ENCODE measurements around the gene SLC25A39. TPM values are rescaled to one million over a fixed set of nuclear protein-coding genes. Genes with fewer than 3 reads are reported as not detected.

SLC25A39 gene
- polyA plus RNA-seq, 1 donor, result 54.8 TPM

- no peak for DNase-seq
These were observed 10.6 kb downstream of the SLC25A39 start for GRCh38 chr17:44314031-44314430.

GRCh38 chr17:44312396-44313104, 12.1 kb downstream of the SLC25A39 start:
- no peak for DNase-seq

- no peak for DNase-seq
These were observed 13.0 kb downstream of the SLC25A39 start for GRCh38 chr17:44311562-44312181.

- no peak for DNase-seq
These were observed 13.8 kb downstream of the SLC25A39 start for GRCh38 chr17:44310609-44311376.

- no peak for DNase-seq
These were observed 14.4 kb downstream of the SLC25A39 start for GRCh38 chr17:44310188-44310587.

- DNase-seq, result no peak
These were observed 15.2 kb downstream of the SLC25A39 start for GRCh38 chr17:44309472-44309871.

GRCh38 chr17:44308865-44309264, 15.8 kb downstream of the SLC25A39 start:
- no peak for DNase-seq

- DNase-seq, result peak; percentile 91
These were observed 16.3 kb downstream of the SLC25A39 start, which contains the start of gene RUNDC3A for GRCh38 chr17:44308320-44308818. RUNDC3A (plus strand) TSS chr17:44308601; CDS start chr17:44308833, 232 bp downstream.

- DNase-seq, result no peak
These were observed 17.0 kb downstream of the SLC25A39 start for GRCh38 chr17:44307387-44308186.

- no peak for DNase-seq
These were observed 20.0 kb downstream of the SLC25A39 start for GRCh38 chr17:44304651-44305050.

- DNase-seq, result no peak
These were observed 26.6 kb downstream of the SLC25A39 start for GRCh38 chr17:44297975-44298374.

- DNase-seq, result no peak
These were observed 31.0 kb downstream of the SLC25A39 start for GRCh38 chr17:44293509-44294226.

GRCh38 chr17:44287651-44288050, 37.0 kb downstream of the SLC25A39 start:
- no peak for DNase-seq

- no peak for DNase-seq
These were observed 40.6 kb downstream of the SLC25A39 start for GRCh38 chr17:44284024-44284400.

- no peak for DNase-seq
These were observed 41.1 kb downstream of the SLC25A39 start for GRCh38 chr17:44283344-44284023.

- no peak for DNase-seq
These were observed 42.4 kb downstream of the SLC25A39 start for GRCh38 chr17:44282264-44282663.

GRCh38 chr17:44281570-44281969, 43.1 kb downstream of the SLC25A39 start:
- DNase-seq, result no peak

- no peak for DNase-seq
These were observed 44.2 kb downstream of the SLC25A39 start for GRCh38 chr17:44280392-44280937.

- peak; percentile 38 for DNase-seq
These were observed 44.8 kb downstream of the SLC25A39 start for GRCh38 chr17:44279666-44280391.

GRCh38 chr17:44279346-44279665, 45.3 kb downstream of the SLC25A39 start:
- no peak for DNase-seq

Data from hindlimb muscle (tissue), 1 donor.